GM12801 (cell line): ENCODE data around the gene CDH2.

Source experiments
- TF ChIP-seq, protein P1 (sequence below): IDR thresholded peaks from one replicate; pipeline ENCODE4 v1.5.1; 2011; ENCODE audit warnings: control low read depth; ENCODE audit not compliant: insufficient read length; ENCODE audit errors: extremely low read depth

CDH2 gene

DNA sequence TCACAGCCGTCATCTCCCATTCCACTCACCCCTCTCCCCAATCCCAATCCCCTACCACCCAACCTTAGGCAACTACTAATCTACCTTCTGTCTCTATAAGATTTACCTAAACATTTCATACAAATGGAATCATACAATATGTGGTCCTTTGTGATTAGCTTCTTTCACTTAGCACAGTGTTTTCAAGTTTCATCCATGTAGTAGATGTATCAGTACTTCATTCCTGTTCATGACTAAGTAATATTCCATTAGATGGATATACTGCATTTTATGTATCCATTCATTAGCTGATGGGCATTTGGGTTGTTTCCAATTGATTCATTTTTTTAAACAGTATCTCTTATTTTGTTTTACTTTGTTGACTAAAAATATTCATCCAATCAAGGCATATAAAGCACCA lies 109.6 kb downstream of the CDH2 start:
- TF ChIP-seq, protein P1, sequence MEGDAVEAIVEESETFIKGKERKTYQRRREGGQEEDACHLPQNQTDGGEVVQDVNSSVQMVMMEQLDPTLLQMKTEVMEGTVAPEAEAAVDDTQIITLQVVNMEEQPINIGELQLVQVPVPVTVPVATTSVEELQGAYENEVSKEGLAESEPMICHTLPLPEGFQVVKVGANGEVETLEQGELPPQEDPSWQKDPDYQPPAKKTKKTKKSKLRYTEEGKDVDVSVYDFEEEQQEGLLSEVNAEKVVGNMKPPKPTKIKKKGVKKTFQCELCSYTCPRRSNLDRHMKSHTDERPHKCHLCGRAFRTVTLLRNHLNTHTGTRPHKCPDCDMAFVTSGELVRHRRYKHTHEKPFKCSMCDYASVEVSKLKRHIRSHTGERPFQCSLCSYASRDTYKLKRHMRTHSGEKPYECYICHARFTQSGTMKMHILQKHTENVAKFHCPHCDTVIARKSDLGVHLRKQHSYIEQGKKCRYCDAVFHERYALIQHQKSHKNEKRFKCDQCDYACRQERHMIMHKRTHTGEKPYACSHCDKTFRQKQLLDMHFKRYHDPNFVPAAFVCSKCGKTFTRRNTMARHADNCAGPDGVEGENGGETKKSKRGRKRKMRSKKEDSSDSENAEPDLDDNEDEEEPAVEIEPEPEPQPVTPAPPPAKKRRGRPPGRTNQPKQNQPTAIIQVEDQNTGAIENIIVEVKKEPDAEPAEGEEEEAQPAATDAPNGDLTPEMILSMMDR = no peak

DNA sequence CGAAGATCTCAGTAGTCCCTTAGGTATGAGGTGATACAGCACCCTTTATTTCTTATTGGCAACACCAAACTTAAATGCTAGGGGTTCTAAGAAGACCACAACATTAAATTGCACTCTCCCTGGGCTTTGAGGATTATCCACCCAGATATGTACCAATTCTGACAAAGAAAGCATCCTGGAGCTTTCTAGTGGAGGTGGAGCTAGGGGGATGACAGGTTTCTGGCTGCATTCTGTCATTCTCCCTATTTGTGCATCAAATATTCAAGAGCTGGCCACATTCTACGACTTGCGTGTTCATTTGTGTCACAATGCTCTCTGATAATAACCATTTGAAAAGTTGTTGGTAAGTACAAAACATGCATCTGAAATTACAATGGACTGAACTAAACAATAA lies 111.1 kb downstream of the CDH2 start:
- TF ChIP-seq, protein P1 = no peak

DNA sequence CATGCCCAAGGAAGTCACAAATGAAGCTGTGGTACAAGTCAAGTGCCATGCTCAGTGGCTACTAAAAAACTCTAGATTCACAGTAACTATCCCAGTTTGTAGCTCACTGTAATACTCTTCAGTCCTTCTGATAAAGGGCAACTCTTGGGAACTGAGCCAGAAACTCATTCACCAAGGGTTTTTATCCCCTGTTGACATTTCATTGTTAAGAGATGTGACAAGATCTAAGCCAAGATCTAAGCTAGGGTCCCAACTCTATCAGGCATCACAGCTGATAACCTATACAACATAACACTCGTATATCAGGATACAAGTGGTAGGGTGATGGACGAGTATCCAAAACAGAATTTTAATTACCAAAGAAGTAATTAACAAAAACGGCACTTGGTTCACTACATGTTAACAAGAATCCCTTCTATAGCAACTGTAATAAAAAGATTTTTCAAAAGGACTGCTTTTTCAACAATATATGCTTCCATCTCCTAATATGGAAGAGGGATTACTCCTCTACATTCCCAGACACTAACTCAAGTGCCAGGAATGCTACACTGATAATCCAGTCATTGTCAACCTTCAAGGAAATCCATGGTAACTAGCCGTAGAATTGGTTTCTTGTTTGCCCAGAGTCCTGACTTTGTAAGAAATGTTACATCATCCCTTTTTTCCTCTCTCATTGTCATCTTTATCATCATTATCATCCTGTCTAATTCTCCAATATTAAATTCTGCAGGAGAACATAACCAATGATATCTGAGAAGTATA lies 111.7 kb downstream of the CDH2 start:
- TF ChIP-seq, protein P1 = no peak

DNA sequence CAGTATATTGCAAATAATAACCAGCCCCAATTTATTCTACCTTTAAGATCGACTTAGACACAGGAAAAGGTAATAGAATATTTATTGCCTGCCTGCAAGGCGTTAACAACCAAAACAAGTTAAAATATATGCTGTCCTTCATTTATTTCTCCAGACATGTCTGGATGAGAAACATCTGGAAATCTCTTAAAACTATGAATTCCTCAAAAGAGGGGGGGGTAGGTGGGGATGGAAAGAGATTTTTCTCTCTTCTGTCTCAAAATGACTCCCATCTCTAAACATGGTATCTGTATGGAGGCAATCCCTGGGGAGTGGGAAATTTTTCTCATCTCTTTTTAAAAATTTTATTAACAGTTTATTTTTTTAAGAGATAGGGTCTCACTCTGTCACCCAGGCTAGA lies 113.0 kb downstream of the CDH2 start:
- TF ChIP-seq, protein P1 = no peak

DNA sequence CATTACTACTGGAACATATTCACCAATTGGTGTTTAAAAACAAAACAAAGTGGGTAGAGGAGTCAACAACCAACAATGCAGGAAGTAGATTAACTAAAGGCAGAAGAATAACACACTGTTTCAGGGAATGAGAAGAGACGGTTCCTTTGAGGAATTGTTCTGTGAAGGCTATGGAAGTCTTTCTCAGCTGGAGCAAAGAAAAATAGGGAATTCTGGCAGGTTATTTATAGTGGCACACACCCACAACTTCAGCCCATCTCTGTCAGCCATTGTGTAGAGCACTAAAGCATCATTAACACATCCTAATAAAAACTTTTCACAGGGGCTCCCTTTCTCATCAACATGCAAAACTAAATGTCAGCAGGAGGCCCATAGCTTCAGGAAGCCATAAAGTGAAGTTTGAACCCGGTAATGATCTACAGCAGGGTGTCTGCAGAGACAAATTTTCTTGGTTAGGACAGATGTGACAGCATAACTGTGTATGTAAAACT lies 113.6 kb downstream of the CDH2 start:
- TF ChIP-seq, protein P1 = no peak

DNA sequence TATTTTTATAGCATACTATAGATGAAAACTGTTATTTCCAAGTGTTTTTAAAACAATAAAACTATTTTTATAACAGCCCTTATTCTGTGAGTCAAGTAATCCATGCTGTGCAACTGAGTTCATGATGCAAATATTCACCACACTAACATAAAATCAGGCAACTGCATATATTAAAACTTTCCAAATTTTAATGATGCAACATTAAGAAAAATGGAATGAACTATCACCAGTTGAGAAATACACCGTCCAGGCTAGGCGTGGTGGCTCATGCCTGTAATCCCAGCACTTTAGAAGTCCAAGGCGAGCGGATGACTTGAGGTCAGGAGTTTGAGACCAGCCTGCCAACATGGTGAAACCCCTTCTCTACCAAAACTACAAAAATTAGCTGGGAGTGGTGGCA lies 114.5 kb downstream of the CDH2 start:
- TF ChIP-seq, protein P1 = no peak

DNA sequence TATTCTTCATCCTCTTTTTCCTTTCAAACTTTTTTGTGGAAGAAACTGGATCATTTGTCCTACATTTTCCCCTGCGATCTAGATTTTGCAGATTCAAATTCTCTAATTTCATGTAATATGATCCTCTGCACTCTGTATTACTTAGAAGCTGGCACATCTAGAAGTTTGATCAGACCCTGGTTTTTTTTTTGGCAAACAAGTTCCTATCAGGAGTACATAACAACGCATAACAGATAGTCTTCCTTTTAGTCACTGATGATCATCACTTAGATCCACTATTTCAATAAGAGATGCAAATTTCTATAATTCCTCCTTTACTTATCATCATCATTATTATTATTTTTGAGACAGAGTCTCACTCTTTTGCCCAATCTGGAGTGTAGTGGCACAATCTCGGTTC lies 117.1 kb downstream of the CDH2 start:
- TF ChIP-seq, protein P1 = no peak
